RPMI8226 (cell line): ENCODE results near the gene DDTL.
"Not testable (repeated sequence)": the region's sequence is repeated elsewhere in the genome, so short reads cannot be mapped to it uniquely, and the experiment has no call there.

Source experiments
- DNase-seq: peaks from one replicate; pipeline ENCODE4 v3.0.0-alpha.2; 2015

The DDTL gene

DNA sequence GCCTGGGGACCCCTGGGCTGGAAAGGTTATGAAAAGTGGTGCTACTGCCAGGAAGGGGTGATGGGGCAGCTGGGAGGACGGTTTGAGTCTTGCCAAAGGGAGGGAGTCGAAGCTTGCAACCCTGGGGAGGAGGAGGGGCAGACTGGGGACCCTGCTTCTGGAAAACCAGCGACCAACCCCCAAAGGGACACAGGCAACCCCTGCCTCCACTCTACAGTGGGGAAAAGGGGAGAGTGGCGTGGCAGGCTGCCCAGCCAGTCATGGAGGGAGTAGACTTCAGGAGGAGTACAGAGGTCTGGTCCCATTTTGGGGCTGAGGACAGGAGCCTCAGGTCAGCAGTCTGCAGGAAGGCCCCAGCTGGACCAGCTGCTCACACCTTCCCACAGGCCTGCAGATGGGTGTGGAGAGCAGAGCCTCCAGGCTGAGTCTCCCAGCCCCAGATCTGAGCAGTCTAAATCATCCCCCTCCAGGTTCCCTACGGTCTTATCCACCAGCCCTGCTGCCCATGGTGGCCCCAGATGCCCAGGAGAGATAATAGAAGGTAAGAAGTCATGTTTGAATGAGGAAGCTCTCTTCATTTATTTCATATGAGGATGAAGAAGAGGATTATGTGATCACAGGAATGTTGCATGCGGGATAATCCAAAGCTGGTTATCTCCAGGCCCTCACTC is 4.3 kb downstream of the DDTL start:
- no peak for DNase-seq

DNA sequence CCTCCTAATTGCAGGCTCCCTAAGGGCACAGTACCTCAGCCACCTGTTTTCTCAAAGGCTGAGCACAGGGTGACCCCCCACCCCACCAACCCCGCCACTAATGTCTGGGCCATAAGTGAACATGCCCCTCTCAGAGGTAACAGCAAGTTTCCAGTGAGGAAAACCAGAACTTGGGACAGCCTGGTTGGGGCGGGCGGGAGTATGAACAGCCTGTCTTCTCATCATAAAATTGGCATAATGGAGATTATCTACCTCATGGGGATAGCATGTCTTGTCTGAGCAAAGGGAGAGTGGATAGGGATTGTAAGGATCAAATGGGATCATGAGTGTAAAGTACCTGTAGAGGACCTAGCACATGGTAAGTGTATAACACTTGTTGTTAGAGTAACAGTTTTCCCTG is 5.2 kb downstream of the DDTL start:
- not testable (repeated sequence) for DNase-seq

DNA sequence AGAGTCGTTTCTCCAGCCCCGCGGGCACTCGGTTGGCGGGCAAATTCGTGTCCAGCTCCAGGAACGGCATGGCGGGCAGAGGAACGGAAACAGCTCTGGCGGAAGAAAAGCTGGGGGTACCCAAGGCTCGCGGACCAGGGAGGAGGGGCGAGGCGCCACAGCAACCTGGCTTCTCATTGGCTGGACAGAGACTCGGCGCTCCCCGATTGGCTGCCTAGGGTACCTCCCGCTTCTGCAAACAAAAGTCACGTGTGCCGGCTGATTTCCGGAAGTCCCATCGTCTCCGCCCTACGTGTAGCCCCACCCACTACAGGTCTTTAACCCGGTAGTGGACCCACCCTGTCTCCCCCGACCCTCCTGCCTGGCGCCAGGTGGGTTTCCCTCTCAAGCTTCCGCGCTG is 7.7 kb downstream of the DDTL start, which contains the start of gene DDT:
Gene DDT, minus strand, starts transcription at position 97 of the 400 bp plus-strand sequence. Its CDS starts 27 bp downstream, at position 70.
- not testable (repeated sequence) for DNase-seq

DNA sequence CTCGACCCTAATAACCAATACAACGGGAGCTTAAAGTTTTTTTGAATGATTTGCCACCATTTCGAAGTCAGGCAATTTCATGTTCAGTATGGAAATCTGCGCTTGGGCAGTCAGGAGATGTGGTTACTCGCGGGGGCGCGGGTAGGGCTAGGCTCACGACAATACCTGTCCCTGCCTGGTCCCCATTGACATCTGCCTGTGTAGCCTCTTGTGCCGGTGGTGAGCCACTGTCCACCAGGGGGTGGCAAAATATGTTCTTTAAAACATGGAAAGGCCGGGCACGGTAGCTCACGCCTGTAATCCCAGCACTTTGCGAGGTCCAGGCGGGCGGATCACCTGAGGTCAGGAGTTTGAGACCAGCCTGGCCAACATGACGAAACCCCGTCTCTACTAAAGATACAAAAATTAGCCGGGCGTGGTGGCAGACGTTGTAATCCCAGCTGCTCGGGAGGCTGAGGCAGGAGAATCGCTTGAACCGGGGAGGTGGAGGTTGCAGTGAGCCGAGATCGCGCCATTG is 8.2 kb downstream of the DDTL start:
- DNase-seq, result not testable (repeated sequence)

DNA sequence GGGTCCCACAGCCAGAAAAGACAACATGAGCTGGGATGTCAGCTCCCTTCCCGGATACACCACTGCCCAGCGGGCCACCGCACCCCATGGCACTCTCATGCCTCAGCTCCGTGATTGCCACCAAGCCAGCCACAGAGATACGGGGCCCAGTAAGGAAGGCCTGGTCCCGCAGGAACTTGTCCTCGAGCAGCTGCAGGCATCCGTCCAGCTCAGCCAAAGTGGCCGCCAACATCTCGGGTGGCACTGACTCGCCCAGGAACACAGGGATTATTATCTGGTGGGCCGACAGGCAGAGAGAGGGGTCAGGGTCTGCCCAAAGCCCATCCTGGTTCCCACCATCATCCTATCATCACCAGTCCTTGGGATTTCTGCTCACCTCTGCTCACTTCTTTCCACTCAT is 10.6 kb downstream of the DDTL start:
- not testable (repeated sequence) for DNase-seq

DNA sequence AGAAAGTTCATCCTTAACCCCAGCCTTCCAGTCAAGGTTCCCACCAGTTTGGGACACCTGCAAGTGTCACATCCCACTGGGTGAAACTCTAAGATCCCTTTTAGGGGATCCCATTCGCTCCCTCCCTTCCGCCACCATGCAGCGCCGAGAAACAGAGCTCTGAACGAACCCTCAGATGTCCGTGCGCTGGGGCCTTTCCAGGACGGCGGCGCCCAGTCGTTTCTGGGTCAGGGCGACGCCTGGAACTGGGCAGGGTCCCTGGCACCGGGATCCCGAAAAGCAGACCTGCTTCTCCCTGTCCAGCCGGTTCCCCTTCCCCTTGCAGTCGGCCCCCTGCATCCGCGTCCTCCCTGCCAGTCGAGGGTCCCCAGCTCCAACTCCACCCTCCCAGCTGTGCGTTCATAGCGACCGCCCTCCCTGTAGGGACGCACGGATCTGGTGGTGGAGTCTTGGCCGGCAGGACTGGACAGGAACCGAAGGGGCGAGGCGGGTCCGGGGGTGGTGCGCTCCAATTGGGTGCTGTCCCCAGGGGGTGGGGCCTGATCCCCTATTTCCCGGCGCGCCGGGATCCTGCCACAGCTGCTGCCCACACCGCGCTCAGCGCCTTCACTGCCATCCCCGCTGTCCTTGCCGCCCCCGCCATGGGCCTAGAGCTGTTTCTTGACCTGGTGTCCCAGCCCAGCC is 13.0 kb downstream of the DDTL start, which contains the start of gene GSTT2:
Gene GSTT2, plus strand, starts transcription at position 578 of the 684 bp plus-strand sequence.
- not testable (repeated sequence) for DNase-seq

DNA sequence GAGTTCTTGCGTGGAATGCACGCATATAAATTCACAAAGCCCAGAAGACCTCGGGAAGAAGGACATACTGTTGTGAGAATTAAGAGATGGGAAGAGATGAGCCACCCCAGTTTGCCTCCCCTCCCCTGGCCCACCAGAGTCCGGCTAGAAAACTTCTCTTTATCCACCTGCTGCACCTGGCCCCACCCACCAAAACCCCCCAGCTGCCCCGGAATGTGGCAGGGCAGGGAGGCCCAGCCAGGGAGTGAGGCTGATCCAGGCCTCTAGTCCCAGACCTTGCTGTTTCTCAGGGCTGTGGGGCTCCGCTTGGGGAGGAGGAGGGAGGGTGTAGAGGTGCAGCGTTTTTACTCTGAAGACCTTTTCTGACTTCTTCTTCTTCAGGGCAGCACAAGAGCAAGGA is 13.9 kb downstream of the DDTL start:
- DNase-seq, result not testable (repeated sequence)

DNA sequence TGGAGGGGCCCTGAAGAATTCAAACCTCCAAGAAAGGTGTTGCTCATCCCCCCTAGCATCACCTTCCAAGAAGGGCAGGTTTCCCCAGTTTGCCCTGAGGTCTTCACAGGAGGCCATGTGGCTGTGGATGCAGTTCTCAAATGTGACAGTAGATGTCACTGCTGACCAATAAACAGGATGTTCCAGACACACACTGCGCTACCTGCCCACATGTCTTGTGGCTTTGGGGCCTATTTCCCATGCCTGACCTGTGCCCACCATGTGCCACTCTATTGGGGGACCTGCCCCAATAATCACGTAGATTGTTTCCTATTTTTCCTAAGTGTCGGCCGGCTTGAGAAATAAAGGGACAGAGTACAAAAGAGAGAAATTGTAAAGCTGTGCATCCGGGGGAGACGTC is 17.7 kb downstream of the DDTL start:
- DNase-seq, result peak; percentile 39

DNA sequence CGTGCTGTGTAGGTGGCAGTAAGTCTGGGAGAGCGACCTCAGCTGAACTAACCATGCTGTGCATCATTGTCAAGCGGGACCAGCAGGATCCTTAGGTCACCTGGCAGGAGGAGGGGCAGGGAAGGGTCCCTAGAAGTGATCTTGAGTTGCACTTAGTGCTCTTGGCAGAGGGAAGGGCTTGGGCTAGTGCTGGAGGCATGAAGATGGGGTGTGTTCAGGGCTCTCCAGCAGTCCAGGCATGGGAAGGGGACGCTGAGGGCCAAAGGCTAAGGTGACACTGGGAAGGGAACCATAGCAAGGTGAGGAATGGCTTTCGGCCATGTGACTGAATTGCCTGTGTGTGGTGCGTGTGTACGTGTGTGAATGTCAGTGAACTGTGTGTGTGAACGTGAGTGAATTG is 19.4 kb downstream of the DDTL start:
- not testable (repeated sequence) for DNase-seq

DNA sequence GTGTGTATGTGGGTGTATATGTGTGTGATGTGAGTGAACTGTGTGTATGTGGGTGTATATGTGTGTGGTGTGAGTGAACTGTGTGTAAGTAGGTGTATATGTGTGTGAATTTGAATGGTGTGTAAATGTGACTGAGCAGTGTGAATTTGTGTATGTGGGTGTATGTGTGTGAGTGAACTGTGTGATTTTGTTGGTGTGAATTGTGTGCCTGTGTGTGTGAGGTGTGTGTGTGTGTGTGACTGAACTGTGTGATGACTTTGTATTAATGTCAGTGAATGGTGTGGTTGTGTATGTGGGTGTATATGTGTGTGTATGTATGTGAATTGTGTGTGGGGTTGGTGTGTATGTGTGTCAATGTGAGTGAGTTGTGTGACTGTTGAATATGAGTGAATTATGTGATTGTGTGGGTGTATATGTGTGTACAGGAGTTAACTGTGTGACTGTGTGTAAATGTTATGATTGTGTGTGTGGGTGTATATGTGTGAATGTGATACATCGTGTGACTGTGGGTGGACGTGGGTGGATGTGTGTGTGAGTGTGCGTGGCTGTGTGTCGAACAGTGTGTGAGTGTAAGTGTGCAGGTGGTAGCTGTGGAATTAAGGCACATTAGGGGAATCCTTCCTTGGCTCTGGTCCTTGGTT is 20.0 kb downstream of the DDTL start:
- DNase-seq, result not testable (repeated sequence)

DNA sequence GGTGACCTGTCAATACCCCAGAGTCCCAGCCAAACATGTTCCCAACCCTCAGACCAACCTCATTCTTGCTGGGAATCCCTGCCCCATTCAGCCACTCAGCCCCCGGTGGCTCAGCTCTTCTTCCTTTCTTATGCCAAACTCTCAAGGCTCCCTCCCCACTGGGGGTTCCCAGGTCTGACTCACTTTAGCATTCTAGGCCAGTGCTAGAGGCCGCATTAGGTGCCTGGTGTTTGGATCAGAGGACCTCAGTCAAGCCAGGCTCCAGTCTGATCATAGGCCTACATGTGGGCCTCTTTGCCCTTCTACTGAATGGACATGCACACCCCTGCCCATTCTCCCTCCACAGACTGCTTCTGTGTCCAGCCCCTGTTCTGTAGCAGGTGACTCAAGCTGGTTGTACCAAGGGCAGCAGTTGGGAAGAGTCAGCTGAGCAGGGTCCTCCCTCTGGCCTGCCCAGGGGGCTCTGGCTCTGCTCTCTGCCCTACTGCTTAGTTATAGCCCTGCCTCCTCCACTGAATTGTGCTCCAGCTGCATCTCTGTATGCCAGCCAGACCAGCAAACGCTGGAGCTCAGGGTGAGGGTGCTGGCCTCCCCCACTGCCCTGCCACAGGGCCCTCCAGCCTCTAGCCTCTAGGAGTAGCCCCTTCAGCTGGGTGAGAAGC is 23.0 kb downstream of the DDTL start:
- not testable (repeated sequence) for DNase-seq

DNA sequence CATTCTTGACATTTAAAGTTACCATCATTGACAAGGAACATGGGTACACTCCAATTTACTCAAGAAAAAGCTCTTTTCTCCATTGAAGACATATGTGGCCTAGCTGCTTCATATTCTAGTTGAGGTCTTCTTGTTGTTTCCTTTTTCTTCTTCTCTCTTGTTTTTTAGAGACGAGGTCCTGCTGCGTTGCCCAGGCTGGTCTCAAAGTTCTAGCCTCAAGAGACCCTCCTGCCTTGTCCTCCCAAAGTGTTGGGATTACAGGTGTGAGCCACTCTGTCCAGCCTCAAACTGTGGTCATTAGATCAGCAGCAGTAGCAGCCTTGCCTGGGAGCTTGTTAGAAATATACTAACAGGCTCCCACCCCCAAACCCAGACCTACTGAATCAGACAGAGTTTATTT is 26.4 kb downstream of the DDTL start:
- DNase-seq, result not testable (repeated sequence)

DNA sequence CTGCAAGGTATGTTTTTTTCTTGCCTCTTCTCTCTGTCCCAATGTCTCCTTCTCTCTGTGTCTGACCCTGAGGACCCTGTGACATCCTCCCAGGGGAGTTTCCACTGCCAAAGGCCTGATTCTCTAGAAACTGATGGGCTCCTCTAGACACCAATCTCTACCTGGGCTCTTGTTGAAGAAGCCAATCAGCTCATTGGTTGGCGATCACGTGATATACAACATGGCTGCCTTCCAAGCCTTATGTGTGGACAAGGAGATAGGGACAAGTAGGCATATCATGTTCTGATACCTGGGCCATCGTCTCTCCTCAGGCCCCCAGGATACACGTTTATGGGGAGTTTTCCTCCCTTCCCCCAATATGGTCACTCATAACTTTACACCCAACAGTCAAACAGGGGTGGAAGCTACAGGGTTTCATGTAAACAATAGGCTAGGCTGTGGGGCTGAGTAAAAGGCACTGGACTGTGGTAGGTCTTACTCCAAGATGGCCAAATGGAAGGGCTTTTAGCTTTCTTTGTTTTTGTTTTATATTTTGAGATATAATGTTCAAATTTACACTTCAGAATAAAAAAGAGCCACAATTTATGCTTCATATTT is 27.0 kb downstream of the DDTL start:
- DNase-seq, result not testable (repeated sequence)

DNA sequence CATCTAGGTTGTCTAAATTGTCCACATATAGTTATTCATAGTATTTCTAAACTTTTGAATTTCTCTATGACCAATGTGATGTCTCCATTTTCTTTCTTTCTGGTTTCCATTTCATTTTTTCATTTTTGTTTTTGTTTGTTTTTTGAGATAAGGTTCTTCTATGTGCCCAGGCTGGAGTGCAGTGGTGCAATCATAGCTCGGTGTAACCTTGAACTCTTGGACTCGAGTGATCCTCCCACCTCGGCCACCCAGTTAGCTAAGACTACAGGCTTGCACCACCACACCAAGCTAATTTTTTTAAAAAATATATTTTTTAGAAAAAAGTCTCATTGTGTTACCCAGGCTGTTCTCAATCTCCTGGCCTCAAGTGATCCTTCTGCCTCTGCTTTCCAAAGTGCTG is 30.4 kb downstream of the DDTL start:
- no peak for DNase-seq

DNA sequence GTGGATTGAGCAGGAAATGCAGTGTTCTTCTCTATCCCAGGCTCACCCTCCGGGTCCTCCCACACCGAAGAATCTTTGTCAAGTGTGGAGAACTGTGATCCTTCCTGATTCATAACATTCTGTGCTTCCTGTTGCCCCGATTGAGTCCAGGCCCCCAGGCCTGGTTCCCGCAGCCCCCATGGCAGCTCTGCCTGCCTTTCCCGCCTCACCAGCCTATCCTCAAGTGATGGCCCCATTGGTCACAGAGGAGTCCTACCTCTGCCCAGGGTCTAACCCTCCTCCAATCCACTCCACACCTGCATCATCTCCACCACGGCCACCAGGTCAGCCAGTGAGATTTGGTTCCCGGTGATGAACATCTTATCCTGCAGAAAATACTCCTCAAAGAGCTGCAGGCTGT is 33.1 kb downstream of the DDTL start:
- not testable (repeated sequence) for DNase-seq

DNA sequence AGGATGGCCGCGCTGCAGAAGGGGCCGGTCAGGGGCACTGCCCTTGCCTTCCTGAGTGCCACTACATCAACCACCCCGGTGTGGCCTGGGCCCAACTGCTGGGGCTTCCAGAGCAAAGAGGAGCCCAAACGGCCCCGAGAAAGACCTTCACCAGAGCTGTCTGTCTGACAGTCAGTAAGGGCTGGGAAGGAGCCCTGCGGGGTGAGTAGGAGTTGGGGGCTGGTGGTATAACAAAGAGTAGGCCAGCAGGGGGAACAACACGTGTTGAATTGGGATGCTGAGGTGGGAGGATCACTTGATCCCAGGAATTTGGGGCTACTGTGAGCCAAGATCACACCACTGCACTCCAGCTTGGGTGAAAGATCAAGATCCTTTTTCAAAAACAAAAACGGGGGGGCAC is 34.6 kb downstream of the DDTL start:
- DNase-seq, result no peak

DNA sequence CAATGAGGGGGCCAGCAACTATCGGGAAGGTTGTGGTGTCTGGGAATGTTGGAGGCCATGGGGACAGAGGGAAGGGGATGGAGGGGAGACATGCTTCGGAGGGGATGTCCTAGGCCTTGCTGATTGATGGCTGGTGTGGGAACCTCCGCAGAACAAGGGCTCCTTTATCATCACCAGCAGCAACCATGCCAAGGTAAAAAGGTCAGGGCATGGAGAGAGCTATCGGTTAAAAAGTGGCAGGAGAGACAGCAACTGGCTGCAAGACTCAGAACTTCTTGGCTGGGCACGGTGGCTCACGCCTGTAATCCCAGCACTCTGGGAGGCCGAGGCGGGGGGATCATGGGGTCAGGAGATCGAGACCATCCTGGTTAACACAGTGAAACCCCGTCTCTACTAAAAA is 35.6 kb downstream of the DDTL start:
- no peak for DNase-seq

DNA sequence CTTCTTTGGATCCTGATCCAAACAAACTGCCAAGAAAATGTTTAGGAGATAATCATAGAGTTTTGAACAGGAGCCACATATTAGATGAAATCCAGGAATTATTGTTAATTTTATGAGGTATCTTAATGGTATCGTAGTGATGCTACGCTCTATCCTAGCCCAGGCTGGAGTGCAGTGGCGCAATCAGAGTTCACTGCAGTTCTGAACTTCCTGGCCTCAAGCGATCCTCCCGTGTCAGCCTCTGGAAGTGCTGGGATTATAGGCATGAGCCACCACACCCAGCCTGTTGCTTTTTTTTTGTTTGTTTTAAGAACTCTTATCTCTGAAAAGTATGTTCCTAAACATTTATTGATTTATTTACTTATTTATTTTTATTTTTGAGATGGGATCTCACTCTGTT is 36.2 kb downstream of the DDTL start:
- no peak for DNase-seq

DNA sequence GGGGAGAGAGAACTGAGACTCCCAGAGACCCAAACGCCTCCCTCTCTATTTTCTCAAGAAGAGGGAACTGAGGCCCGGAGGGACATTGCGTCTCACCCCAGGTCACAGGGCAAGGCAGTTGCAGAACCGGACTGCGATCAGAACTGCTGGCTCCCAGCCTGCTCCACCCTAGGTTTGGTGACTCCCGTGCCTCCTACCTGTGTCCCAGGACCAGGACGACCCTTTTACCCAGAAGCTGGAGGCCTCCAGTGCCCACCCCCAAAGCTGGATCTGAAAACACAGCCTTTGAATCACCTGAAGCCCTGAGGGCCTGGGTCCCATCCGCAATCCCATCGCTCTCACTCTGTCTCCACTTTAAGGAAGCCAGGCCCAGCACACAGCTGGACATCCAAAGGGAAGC is 37.2 kb downstream of the DDTL start:
- no peak for DNase-seq

DNA sequence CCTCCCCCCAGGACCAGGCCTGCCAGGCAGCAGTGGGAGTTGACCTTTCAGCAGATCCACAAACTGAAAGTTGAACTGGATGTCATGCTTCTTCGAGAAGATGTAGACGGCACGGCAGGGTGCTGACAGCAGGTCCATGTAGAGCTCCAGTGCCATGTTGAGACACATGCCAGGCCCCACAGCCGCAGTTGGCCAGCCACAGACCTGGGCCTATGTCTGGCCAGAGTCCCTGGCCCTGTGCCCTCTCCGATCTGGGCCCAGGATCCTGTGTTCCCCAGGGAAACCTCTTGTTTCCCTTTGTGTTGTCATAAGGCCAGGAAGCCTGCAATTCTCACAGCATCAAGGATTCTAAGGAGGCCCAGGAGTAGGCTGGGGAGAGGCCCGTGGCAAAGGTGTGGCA is 38.5 kb downstream of the DDTL start, which contains the start of gene GSTT4:
Gene GSTT4, minus strand, starts transcription at position 253 of the 400 bp plus-strand sequence. Its CDS starts 97 bp downstream, at position 156.
- DNase-seq, result peak; percentile 26

DNA sequence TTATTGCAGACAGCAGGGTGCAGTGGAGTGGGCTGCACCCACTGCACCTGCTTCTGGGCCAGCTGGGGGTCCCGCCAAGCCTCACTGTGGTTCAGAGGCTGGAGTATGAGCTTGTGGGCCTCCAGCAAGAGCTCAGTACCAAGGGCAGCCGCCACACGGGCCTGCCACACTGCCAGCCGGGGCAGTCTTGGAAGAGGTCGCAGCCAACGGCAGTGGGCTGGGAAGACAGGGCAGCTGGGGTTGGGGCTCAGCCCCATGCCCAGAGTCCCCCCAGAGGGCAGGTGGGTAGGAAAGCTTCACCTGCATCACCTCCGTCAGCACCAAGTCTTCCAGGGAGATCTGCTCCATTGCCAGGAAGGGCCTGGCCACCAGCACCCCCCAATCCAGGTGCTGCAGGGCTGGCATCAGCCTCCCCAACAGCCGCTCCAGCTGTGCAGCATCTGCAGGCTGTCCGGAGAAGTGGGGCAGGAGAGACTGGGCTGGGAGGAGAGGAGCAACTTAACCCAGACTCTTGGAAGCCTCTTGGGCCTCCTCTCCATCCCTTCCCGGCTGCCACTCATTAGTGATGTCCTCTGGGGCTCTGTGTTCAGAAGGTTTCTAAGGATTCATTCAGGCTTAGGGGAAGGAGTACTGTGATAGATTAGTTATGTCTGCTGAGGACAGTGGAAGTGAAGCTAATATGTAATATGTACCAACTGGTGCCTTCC is 39.7 kb downstream of the DDTL start:
- DNase-seq, result no peak

DNA sequence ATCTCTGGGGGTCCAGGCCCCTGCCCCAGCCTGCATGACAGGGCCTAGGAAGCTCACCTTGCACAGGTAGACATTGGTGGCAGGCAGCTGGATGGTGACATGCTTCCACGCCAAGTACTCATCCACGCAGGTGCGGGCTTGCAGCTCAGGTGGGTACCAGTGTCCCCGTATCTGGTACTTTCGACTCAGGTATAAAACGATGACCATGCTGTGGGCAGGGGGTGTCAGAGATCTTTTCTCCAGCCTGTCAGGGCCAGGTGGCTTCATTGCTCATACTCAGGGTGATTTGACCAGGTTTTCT is 40.2 kb downstream of the DDTL start:
- DNase-seq, result no peak
